Activated CD8-positive, alpha-beta memory T cell treated with anti-CD3 and anti-CD28 coated beads, Interleukin-2, amount 10 ng/mL, durations not matched to agents 7 days and 5 days (primary cell): ENCODE results near the gene CSNK1G1. TPM values are rescaled to one million over a fixed set of nuclear protein-coding genes. Genes with fewer than 3 reads are reported as not detected.

Source experiments
- ATAC-seq: fragments of 150-1000 bp; cut with Tn5 transposase; one replicate; pipeline ENCODE4 v1.10.0; 2021; ENCODE audit warnings: moderate library complexity
- CTCF ChIA-PET: fragments of 350-600 bp; sonication (Branson Sonifier 250); formaldehyde crosslinking; loops from one replicate; lab custom pipeline; 2021; ENCODE audit warnings: antibody characterized with exemption; lab: Charles Lee
- DNase-seq: peaks from one replicate; pipeline ENCODE4 v3.0.0-alpha.2; 2020
- H3K27ac Mint-ChIP-seq: one replicate; pipeline ENCODE4 v1.8.0; 2021; ENCODE audit warnings: mild to moderate bottlenecking, mixed read lengths
- H3K27me3 Mint-ChIP-seq: one replicate; pipeline ENCODE4 v1.8.0; 2021; ENCODE audit warnings: mixed read lengths
- H3K36me3 Mint-ChIP-seq: one replicate; pipeline ENCODE4 v1.8.0; 2021; ENCODE audit warnings: mild to moderate bottlenecking, mixed read lengths
- H3K4me1 Mint-ChIP-seq: one replicate; pipeline ENCODE4 v1.8.0; 2021; ENCODE audit warnings: mixed read lengths
- H3K4me3 Mint-ChIP-seq: one replicate; pipeline ENCODE4 v1.8.0; 2021; ENCODE audit warnings: mild to moderate bottlenecking, moderate library complexity, mixed read lengths
- H3K9me3 Mint-ChIP-seq: one replicate; pipeline ENCODE4 v1.8.0; 2022; ENCODE audit warnings: low read depth, mixed read lengths
- total RNA-seq, 2 experiments: library from RNA; stranded (reverse); gene quantifications; one replicate each; pipeline ENCODE4 v1.2.3, GENCODE V29; 2021

The CSNK1G1 gene
- total RNA-seq, 2 experiments from 2014 or later = 26.9 to 30.5 TPM

DNA sequence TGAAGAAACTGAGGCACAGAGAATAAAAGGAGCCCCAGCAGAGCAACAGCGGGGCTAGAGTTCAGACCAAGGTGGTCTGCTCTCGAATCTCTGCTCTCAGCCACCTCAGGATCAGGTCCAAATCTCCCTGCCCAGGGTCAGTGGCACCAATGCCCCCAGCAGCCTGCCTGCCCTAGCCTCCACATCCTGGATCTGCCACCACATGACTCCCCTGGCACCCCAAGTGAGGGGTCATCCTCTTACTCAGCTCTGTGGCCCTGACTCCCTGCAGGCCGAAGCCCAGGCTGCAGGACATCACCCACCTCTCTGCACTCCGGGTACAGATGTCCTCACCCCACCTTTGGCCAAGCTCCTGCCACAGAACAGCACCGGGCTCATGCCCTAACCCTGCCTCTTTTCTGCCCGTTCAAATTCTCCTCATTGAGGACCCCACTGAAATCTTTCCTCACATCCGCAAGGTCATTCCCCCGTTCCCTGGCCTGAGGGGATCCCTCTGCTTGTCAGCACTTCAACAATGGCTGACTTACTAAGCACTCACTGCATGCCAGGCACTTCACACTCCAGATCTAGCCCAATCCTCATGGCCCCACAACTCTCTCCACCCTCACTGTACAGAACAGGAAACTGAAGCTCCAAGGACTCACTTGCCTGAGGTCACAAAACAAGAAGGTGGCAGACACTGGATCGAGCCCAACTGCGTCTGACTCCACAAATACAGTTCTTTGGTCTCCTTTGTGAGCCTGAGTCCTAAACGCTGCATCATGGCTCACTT, 197.4 kb downstream of the CSNK1G1 start:
- CTCF ChIA-PET = no interaction called here
- DNase-seq (no peak), ATAC-seq (no peak)
- peak overlapping the region; percentile 54 for H3K27ac Mint-ChIP-seq
- H3K4me1 Mint-ChIP-seq = peaks cover 34% of the 10 kb centered on the region
- no peaks in the 10 kb centered on the region for H3K9me3 Mint-ChIP-seq
- no peak overlapping the region for H3K4me3 Mint-ChIP-seq
- peaks cover 45% of the 10 kb centered on the region for H3K36me3 Mint-ChIP-seq
- no peaks in the 10 kb centered on the region for H3K27me3 Mint-ChIP-seq

DNA sequence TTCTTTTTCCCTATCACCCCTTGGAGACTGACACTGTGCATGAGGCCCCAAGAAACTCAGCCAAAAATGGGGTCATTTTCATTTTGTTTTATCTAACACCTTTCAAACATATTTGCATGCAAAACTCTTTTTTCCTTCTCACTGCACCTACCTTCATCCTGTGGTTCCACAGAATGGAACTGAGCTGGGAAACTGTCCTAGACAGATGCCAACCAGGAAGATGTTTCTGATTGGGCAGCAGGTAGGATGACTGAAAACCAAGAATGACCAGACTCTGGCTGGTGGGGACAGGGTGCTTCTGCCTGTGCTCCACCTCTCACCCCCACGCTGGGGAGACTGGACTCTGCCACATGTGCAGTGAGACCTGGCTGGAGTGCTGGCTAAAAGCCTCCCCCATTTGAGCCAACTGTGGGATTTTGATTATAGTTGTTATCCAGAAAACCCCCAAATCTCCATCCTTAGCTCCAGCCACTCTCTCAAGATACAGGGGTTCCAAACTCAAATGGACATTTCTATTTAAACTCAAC, 198.3 kb downstream of the CSNK1G1 start:
- no peak for ATAC-seq
- no peaks in the 10 kb centered on the region for H3K9me3 Mint-ChIP-seq
- DNase-seq = no peak
- H3K4me3 Mint-ChIP-seq = no peak overlapping the region
- peaks cover 45% of the 10 kb centered on the region for H3K36me3 Mint-ChIP-seq
- CTCF ChIA-PET = no interaction called here
- peaks cover 7% of the 10 kb centered on the region for H3K27me3 Mint-ChIP-seq
- no peak overlapping the region for H3K27ac Mint-ChIP-seq
- peaks cover 39% of the 10 kb centered on the region for H3K4me1 Mint-ChIP-seq

DNA sequence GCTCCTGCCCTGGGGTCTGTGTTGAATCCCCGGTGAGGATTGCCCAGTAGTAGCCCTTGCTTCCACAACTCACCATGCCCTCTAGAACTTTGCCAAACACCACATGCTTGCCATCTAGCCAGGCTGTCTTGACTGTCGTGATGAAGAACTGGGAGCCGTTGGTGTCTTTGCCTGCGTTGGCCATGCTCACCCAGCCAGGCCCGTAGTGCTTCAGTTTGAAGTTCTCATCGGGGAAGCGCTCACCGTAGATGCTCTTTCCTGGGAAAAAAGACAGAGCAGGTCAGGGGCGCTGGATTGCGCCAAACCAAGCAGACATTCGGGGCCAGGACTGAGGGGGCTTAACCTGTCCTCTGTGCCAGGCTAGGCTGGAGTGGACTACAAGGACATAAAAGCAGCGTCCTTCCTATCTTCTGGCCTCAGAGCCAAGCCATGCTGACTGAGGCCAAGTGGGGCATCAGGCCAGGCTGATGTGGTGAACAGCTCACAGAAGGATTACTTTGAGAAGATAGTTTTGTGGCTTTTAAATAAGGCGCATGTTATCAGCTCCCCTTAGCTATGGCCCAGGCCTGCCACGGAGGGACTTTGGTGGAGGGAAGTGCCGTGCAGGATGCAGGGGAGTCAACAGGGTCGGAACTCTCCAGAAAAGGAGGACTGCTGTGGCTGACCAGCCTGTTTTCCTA, 199.2 kb downstream of the CSNK1G1 start:
- no peak for DNase-seq
- H3K4me3 Mint-ChIP-seq = no peak overlapping the region
- no peaks in the 10 kb centered on the region for H3K9me3 Mint-ChIP-seq
- peaks cover 11% of the 10 kb centered on the region for H3K27me3 Mint-ChIP-seq
- H3K36me3 Mint-ChIP-seq = peaks cover 40% of the 10 kb centered on the region
- no peak for ATAC-seq
- H3K27ac Mint-ChIP-seq = no peak overlapping the region
- peaks cover 38% of the 10 kb centered on the region for H3K4me1 Mint-ChIP-seq
- CTCF ChIA-PET = no interaction called here

DNA sequence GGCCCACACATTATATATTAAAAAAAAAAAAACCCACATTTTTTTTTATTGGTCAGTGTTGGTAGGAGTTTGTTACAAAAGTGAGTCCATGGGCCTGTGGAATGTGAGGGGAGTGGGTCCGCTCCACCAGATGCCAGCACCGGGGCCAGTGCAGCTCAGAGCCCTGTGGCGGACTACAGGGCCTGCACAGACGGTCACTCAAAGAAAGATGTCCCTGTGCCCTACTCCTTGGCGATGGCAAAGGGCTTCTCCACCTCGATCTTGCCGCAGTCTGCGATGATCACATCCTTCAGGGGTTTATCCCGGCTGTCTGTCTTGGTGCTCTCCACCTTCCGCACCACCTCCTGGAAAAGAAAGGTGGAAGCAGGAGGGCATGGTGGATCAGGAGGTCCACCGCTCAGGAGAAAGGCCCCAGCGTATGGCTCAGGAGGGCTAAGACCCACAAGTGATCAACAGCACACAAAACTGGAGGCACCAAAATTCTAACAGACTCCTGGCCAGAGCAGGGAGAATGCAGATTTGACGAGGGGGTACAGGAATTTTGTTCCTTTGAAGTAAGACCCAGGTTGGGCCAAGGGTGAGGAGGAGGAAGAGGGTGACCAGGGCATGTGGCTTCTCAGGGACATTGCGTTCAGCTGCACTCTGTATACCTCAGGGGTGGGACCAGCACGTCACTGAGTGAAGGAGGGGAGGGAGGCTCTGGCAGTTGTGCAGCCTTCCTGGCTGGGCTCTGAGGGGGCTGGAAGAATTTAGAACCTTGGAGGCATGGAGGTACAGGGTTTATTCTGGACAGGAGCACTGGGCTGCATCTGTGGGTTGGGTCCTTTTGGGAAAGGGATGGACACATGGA, 199.9 kb downstream of the CSNK1G1 start:
- peaks cover 35% of the 10 kb centered on the region for H3K4me1 Mint-ChIP-seq
- no peaks in the 10 kb centered on the region for H3K9me3 Mint-ChIP-seq
- no peak overlapping the region for H3K4me3 Mint-ChIP-seq
- H3K36me3 Mint-ChIP-seq = peaks cover 37% of the 10 kb centered on the region
- no peak overlapping the region for H3K27ac Mint-ChIP-seq
- CTCF ChIA-PET = interaction anchor here (0.7 kb wide), 3 partner anchors 9 to 264 kb away, joined by 3 read pairs; no protein-coding TSS in a partner anchor
- no peak for DNase-seq
- ATAC-seq = no peak
- peaks cover 11% of the 10 kb centered on the region for H3K27me3 Mint-ChIP-seq

DNA sequence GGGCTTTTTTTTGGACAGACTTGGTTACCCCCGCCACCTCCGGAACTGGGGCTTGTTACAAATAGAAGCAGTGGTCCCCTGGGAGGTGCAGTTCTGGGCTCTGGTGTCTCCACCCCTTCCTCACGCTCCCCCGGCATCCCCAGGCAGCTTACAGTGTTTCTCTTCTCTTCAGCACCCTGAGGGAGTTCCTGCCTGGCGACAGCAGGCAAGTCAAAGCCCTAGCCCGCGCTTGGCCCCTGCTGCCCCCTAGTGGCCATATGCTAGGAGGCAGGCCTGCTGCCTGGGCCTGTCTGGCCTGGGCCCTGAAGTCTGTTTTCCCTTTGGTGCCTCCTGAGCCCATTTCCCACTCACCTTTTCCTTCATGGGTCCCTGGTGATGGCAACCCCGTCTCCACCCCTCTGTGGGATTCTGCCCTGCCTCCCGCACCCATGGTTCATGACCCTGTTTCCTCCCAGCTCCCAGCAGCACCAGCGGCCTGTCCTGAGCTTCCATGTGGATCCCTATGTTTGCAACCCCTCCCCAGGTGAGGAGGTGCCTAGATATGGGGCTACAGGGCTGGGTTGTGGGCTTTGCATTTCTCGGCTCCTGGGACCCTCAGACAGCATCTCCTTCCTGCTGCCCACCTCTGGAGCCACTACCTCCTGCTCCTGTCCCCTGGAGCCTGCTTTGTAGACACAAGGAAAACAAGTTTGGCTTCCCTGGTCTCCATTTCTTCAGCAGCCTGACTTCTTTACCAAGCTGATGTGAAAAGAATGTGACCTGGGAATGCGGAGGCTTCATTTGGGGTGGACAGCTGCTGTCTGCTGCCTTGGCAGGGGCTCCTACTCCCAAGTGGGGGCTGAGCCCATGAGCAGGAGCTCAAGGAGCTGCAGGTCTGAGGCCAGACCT, 202.2 kb downstream of the CSNK1G1 start:
- Mint-ChIP-seq H3K36me3 (peaks cover 25% of the 10 kb centered on the region), H3K4me1 (peaks cover 35% of the 10 kb centered on the region), H3K9me3 (no peaks in the 10 kb centered on the region), H3K4me3 (peak overlapping the region; percentile 54), H3K27me3 (peaks cover 11% of the 10 kb centered on the region), H3K27ac (peak overlapping the region; percentile 76)
- CTCF ChIA-PET = interaction anchor here (0.6 to 2.9 kb wide), 39 partner anchors 8 to 666 kb away, joined by 3 to 29 read pairs (median 4); partner anchors contain the start of genes CIAO2A, PPIB and SNX1
- ATAC-seq (peak; percentile 86), DNase-seq (peak; percentile 95)

DNA sequence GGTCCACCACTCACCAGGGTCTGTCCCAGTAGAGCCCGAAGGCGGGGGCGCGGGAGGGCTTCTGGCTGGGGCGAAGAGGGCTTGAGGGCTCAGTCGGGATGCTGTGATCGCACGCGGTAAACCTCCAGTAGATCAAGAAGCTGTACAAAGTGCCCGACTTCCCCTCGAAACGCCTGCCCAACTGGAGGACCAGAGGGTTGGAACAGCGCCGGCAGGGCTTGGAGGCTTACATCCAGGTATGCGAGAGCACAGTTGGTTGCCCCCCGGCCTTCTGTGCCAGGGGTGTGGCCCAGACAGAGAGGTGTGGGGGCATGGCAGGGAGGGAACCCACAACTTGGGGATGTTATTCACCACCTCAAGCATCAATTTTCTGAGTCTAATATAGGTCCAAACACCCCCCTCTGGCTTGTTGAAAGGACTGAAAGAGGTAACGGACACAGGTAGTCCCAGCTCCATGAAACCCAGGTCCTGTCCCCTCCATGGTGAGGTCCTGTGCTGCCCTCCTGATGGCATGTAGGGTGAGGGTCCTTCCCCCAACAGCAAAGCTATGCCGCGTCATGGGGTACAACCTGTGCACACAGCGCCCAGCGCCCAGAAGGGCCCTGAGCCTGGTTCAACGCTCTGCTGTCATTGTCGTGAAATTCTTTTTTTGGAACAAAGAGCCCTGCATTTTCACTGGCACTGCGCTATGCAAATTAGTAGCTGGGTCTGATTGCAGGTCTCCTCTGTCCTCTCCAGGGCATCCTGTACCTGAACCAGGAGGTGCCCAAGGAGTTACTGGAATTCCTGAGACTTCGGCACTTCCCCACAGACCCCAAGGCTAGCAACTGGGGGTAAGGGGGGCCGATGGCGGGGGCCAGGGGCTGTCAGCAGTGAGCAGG, 203.2 kb downstream of the CSNK1G1 start:
- Mint-ChIP-seq H3K36me3 (peaks cover 18% of the 10 kb centered on the region), H3K4me1 (peaks cover 28% of the 10 kb centered on the region)

DNA sequence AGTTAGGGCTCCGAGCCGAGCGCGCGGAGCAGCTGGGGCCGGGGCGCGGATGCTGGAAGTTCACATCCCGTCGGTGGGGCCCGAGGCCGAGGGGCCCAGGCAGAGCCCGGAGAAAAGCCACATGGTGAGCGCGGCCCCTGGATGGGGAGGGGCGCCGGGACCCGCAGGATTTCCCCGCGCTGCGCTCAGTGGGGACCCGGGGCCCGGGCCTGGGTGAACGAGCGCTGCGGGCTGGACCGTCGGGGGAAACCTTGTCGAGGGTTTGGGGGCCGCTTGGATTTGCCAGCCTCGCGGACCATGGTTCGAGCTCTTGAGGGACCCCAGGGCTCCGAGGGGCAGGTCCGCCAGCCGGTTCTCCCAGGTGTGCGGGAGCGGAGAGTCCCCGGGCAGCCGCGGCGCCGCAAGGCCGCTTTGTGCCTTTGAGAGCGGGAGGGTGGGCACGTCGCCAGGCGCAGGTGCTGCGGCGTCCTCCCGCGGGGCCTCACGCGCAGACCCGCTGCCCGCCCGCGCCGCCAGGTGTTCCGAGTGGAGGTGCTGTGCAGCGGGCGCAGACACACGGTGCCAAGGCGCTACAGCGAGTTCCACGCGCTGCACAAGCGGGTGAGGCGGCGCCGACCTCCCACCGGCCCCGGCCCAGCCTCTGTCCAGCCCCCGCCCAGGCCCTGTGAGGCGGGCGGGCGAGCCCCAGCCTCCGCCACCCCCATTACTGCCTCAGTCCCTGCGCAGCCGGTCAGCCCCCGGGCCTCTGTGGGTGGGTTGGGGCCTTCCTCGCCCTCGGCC, 204.1 kb downstream of the CSNK1G1 start, which contains the start of gene SNX22:
TSS of gene SNX22 (plus strand) at position 5 of the 780 bp plus-strand sequence. CDS start at position 50, 45 bp downstream.
- no peaks in the 10 kb centered on the region for H3K9me3 Mint-ChIP-seq
- DNase-seq (no peak), ATAC-seq (peak; percentile 7)
- CTCF ChIA-PET = interaction anchor here (1.2 to 2.9 kb wide), 8 partner anchors 11 to 542 kb away, joined by 3 to 29 read pairs (median 9); partner anchors contain the start of genes CIAO2A and PPIB
- peaks cover 11% of the 10 kb centered on the region for H3K27me3 Mint-ChIP-seq
- no peak within 1 kb of the TSS for H3K27ac Mint-ChIP-seq
- H3K4me3 Mint-ChIP-seq = peak within 1 kb of the TSS; percentile 71
- peaks cover 12% of the 10 kb centered on the region for H3K36me3 Mint-ChIP-seq
- peaks cover 28% of the 10 kb centered on the region for H3K4me1 Mint-ChIP-seq

More for the DNA sequence above, 203.2 kb downstream of the CSNK1G1 start:
- Mint-ChIP-seq H3K4me3 (no peak overlapping the region), H3K27me3 (peaks cover 11% of the 10 kb centered on the region), H3K9me3 (no peaks in the 10 kb centered on the region), H3K27ac (no peak overlapping the region)
- no peak for DNase-seq
- no peak for ATAC-seq
- CTCF ChIA-PET = interaction anchor here (0.6 to 2.9 kb wide), 37 partner anchors 7 to 665 kb away, joined by 3 to 29 read pairs (median 4); partner anchors contain the start of genes CIAO2A, PPIB and SNX1

DNA sequence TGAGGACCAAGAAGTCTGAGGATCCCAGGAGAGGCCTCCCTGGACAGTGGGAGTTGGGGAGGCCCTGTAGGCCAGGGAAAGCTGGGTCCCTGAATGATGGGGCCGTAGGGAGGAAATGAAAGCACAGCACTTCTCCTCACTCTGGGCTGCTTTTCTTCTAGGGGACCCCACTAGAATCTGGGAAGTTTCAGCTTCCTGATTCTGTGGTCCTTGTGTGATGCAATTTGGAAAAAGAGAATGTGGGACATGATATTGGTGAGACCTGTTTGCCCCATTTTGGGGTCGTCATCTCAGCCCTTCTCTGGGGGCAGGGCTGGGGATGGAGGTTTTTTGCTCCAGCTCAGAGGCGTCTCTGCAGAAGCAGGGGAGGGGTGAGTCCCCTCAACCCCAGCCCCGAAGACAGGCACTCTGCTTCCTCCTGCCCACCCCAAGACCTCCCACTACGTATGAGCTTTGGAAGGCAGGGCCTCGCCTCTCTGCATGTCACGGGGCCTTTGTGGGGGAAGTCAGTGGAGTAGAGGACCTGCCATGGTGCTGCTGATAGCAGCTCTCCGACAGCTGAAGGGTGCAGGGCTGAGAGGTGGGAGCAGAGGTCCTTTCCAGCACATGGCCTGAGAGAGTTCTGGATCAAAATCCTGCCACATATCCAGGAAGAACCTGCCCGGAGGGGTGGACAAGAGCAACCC, 205.9 kb downstream of the CSNK1G1 start:
- Mint-ChIP-seq H3K4me3 (no peak overlapping the region), H3K27me3 (peaks cover 11% of the 10 kb centered on the region), H3K9me3 (no peaks in the 10 kb centered on the region), H3K36me3 (peaks cover 4% of the 10 kb centered on the region), H3K4me1 (peaks cover 28% of the 10 kb centered on the region), H3K27ac (no peak overlapping the region)
- ATAC-seq (no peak), DNase-seq (no peak)
- CTCF ChIA-PET = interaction anchor here (0.6 to 1.9 kb wide), 9 partner anchors 31 to 566 kb away, joined by 3 to 9 read pairs (median 4); partner anchors contain the start of gene SNX1

DNA sequence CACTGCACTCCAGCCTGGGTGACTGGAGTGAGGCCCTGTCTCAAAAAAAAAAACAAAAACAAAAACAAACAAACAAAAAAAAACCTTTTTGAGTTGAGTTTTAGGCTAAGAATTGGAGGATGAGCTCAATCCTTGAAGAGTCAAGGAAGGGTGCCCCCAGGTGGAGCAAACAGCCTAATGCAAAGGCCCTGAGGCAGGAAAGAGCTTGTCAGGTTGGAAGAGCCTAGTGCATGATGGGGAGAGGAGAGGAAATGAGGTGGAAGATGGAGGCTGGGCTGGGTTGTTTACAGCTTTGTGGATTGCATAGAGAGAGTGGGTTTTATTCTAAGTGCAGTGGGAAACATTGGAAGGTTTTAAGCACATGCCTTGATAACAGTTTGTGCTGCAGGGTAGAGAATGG, 206.5 kb downstream of the CSNK1G1 start:
- peaks cover 11% of the 10 kb centered on the region for H3K27me3 Mint-ChIP-seq
- peak overlapping the region; percentile 25 for H3K4me3 Mint-ChIP-seq
- DNase-seq = peak; percentile 62
- no peak for ATAC-seq
- H3K36me3 Mint-ChIP-seq = peaks cover 2% of the 10 kb centered on the region
- CTCF ChIA-PET = interaction anchor here (0.6 to 1.9 kb wide), 8 partner anchors 32 to 567 kb away, joined by 3 to 9 read pairs (median 4); partner anchors contain the start of gene SNX1
- peak overlapping the region; percentile 63 for H3K27ac Mint-ChIP-seq
- H3K4me1 Mint-ChIP-seq = peaks cover 28% of the 10 kb centered on the region
- H3K9me3 Mint-ChIP-seq = no peaks in the 10 kb centered on the region

DNA sequence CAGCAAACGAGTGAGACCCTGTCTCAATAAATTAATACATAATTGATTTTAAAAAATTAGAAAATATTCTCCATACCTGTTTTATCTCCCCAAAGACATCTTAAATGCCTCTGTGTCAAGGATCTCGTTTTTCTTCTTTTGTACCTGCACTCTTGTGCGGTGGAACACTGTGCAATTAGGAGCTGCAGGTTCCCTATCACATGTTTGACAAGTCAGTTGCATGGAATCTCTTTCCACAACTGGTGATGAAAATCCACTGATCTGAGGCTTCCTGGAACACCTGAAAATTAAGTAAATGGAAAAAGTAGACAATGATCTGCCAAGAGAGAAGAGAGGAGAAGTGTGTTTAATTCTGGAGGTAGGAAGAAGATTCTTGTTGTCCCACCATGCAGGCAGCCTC, 207.4 kb downstream of the CSNK1G1 start:
- H3K4me3 Mint-ChIP-seq = no peak overlapping the region
- H3K36me3 Mint-ChIP-seq = peaks cover 2% of the 10 kb centered on the region
- no peak for ATAC-seq
- no peak for DNase-seq
- CTCF ChIA-PET = interaction anchor here (0.9 to 1.9 kb wide), 2 partner anchors 38 to 539 kb away, joined by 3 to 6 read pairs; no protein-coding TSS in a partner anchor
- no peak overlapping the region for H3K27ac Mint-ChIP-seq
- H3K27me3 Mint-ChIP-seq = peaks cover 11% of the 10 kb centered on the region
- no peaks in the 10 kb centered on the region for H3K9me3 Mint-ChIP-seq
- H3K4me1 Mint-ChIP-seq = peaks cover 27% of the 10 kb centered on the region
